ENCODE results near the gene CELA2B. TPM values are rescaled to one million over a fixed set of nuclear protein-coding genes. Genes with fewer than 3 reads are reported as not detected.
A peak's percentile ranks its signal among the peaks of the same experiment; 100 is the strongest.

The CELA2B gene
- total RNA-seq, 4 donors from 2014 or later: not detected

- 96% methylated on average over 17 of the region's 17 CpGs for whole genome bisulfite sequencing
- no peak for TF ChIP-seq POLR2A (IDR thresholded peaks at IDR 0.05)
- no peak for TF ChIP-seq CTCF (IDR thresholded peaks at IDR 0.05)
- no peak for TF ChIP-seq EP300 (IDR thresholded peaks at IDR 0.05)
- TF ChIP-seq POLR2AphosphoS5 (IDR thresholded peaks at IDR 0.05): no peak
- no peaks in the 10 kb centered on the region for H3K27me3 ChIP-seq
- no peaks in the 10 kb centered on the region for H3K4me1 ChIP-seq
- no peak overlapping the region for H3K27ac ChIP-seq
- no peaks in the 10 kb centered on the region for H3K9me3 ChIP-seq
- H3K36me3 ChIP-seq: peaks cover 24% of the 10 kb centered on the region
- no peak overlapping the region for H3K4me3 ChIP-seq
- DNase-seq (ENCODE audit: low spot score in 2 of 2): no peak
These were observed 30.9 kb downstream of the CELA2B start for GRCh38 chr1:15506831-15507230.

DNA sequence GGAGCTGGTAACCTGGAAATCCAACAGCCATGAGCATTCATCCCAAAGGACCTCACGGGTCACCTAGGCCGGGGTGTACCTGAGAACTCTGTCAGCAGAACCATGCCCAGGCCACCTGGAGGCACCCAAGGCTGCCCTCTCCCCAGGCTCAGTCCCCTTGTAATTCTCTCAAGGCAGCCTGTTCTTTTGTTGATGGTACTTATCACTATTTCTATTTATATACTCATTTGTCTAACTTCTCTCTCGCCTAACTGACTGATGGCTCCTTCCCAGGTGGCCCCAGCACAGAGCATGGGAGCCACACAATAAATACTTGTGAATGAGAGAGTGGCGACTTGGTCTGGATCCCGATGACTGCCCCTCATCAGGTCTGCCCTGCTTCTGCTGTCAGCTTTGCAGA, 31.4 kb downstream of the CELA2B start:
- no peak overlapping the region for H3K27ac ChIP-seq
- H3K36me3 ChIP-seq: peaks cover 28% of the 10 kb centered on the region
- 90% methylated on average over 5 of the region's 5 CpGs for WGBS
- TF ChIP-seq CTCF (IDR thresholded peaks at IDR 0.05) (no peak), POLR2AphosphoS5 (IDR thresholded peaks at IDR 0.05) (no peak), EP300 (IDR thresholded peaks at IDR 0.05) (no peak), POLR2A (IDR thresholded peaks at IDR 0.05) (no peak)
- H3K27me3 ChIP-seq: no peaks in the 10 kb centered on the region
- no peaks in the 10 kb centered on the region for H3K4me1 ChIP-seq
- DNase-seq (ENCODE audit: low spot score in 2 of 2): no peak
- H3K4me3 ChIP-seq: no peak overlapping the region
- no peaks in the 10 kb centered on the region for H3K9me3 ChIP-seq

GRCh38 chr1:15508700-15509487, 33.0 kb downstream of the CELA2B start:
- no peaks in the 10 kb centered on the region for H3K27me3 ChIP-seq
- no peak overlapping the region for H3K27ac ChIP-seq
- DNase-seq (ENCODE audit: low spot score in 2 of 2): peak in 1 of 2 donors; percentile 21
- WGBS: 93% methylated on average over 12 of the region's 12 CpGs
- H3K9me3 ChIP-seq: no peaks in the 10 kb centered on the region
- H3K36me3 ChIP-seq: peaks cover 28% of the 10 kb centered on the region
- H3K4me1 ChIP-seq: no peaks in the 10 kb centered on the region
- no peak for TF ChIP-seq POLR2A (IDR thresholded peaks at IDR 0.05)
- no peak for TF ChIP-seq POLR2AphosphoS5 (IDR thresholded peaks at IDR 0.05)
- no peak for TF ChIP-seq EP300 (IDR thresholded peaks at IDR 0.05)
- TF ChIP-seq CTCF (IDR thresholded peaks at IDR 0.05): no peak
- H3K4me3 ChIP-seq: no peak overlapping the region

DNA sequence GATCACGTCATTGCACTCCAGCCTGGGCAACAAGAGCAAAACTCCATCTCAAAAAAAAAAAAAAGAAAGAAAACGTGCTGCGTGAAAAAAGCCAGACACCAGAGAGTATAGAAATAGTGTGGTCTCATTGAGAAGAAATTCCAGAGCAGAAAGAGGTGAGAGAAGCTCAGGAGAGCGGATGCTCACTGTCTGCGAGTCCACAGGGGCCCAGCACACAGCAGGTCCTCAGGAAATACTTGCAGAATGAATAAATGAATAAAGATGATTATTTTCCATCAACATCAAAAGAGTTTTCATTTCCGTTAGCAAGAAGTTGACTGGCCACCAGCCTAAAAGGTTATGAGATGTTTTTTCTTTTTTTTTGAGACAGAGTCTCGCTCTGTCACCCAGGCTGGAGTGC, 33.7 kb downstream of the CELA2B start:
- no peaks in the 10 kb centered on the region for H3K9me3 ChIP-seq
- H3K36me3 ChIP-seq: peaks cover 21% of the 10 kb centered on the region
- no peak for TF ChIP-seq POLR2AphosphoS5 (IDR thresholded peaks at IDR 0.05)
- no peak for TF ChIP-seq EP300 (IDR thresholded peaks at IDR 0.05)
- TF ChIP-seq CTCF (IDR thresholded peaks at IDR 0.05): no peak
- TF ChIP-seq POLR2A (IDR thresholded peaks at IDR 0.05): no peak
- no peak overlapping the region for H3K27ac ChIP-seq
- DNase-seq (ENCODE audit: low spot score in 2 of 2): peak in 1 of 2 donors; percentile 17
- H3K27me3 ChIP-seq: no peaks in the 10 kb centered on the region
- WGBS: 84% methylated on average over 7 of the region's 7 CpGs
- H3K4me1 ChIP-seq: no peaks in the 10 kb centered on the region
- no peak overlapping the region for H3K4me3 ChIP-seq

DNA sequence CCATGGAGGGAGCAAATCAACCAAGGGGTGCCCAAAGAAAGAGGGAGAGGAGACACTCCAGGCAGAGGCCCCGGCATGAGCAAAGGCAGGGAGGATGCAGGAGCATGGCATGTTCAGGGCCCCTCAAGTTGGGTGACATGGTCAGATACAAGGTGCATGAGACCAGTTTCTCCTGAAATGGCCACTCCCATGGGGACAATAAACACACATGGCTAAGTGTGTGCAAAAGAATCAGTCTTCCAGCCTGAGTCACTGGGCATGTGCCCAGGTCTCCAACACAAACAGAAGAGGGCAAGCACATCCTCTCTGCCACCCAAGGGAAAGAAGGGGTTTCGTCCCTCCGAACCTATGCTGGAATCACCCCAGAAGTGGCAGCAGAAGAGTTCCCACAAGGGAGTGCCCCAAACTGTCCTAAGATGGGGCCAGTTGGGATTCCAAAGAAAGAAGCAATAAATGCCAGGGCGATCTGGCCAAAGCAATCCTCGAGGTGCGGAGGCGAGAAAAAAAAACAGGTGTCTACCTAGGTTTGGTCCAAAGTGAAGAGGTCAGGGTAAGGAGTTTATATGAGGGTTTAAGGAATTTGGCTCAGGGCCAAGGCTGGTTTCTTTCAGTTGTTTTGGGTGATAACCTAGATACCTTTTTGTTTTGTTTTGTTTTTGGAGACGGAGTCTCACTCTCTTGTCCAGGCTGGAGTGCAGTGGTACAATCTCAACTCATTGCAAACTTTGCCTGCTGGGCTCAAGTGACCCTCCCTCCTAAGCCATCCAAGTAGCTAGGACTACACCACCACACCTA, 34.9 kb downstream of the CELA2B start:
- no peaks in the 10 kb centered on the region for H3K27me3 ChIP-seq
- WGBS: 88% methylated on average over 8 of the region's 8 CpGs
- H3K27ac ChIP-seq: no peak overlapping the region
- H3K9me3 ChIP-seq: no peaks in the 10 kb centered on the region
- no peak for TF ChIP-seq EP300 (IDR thresholded peaks at IDR 0.05)
- no peak for TF ChIP-seq POLR2AphosphoS5 (IDR thresholded peaks at IDR 0.05)
- TF ChIP-seq CTCF (IDR thresholded peaks at IDR 0.05): no peak
- TF ChIP-seq POLR2A (IDR thresholded peaks at IDR 0.05): no peak
- DNase-seq (ENCODE audit: low spot score in 2 of 2): no peak
- peaks cover 13% of the 10 kb centered on the region for H3K36me3 ChIP-seq
- H3K4me1 ChIP-seq: no peaks in the 10 kb centered on the region
- no peak overlapping the region for H3K4me3 ChIP-seq
